Stimulated activated CD8-positive, alpha-beta memory T cell treated with anti-CD3 and anti-CD28 coated beads, Interleukin-15, amount 100 ng/mL, for 1 hour (primary cell): ENCODE data around the gene DTNB.
A peak's percentile ranks its signal among the peaks of the same experiment; 100 is the strongest.

ENCODE experiments used
- DNase-seq: peaks from one replicate; pipeline ENCODE4 v3.0.0-alpha.2; 2020; ENCODE audit warnings: low read depth

DTNB gene

GRCh38 chr2:25386971-25387875 lies 286.2 kb downstream of the DTNB start:
- no peak for DNase-seq

- no peak for DNase-seq
Observed at GRCh38 chr2:25385910-25386309, 287.5 kb downstream of the DTNB start.

GRCh38 chr2:25383806-25384205 lies 289.6 kb downstream of the DTNB start:
- no peak for DNase-seq

DNA sequence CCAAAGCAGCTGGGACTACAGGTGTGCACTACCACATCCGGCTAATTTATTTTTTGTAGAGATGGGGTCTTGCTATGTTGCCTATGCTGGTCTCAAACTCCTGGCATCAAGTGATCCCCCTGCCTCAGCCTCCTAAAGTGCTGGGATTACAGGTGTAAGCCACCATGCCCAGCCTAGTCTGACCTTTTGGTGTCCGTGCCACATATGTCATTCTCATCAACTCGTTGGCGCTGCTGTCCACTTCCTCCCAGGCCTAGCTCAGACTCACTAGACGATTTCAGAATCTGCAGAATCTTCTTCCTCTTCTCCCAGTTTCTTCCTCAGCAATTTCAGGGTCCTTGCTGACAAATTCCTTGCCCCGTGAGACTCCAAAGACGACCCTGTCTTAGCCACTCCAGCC lies 291.9 kb downstream of the DTNB start:
- DNase-seq, result no peak

GRCh38 chr2:25380586-25381375 lies 292.6 kb downstream of the DTNB start:
- DNase-seq, result no peak

- DNase-seq, result no peak
Observed at GRCh38 chr2:25380023-25380422, 293.4 kb downstream of the DTNB start.

GRCh38 chr2:25379535-25379934 lies 293.8 kb downstream of the DTNB start:
- DNase-seq, result no peak

DNA sequence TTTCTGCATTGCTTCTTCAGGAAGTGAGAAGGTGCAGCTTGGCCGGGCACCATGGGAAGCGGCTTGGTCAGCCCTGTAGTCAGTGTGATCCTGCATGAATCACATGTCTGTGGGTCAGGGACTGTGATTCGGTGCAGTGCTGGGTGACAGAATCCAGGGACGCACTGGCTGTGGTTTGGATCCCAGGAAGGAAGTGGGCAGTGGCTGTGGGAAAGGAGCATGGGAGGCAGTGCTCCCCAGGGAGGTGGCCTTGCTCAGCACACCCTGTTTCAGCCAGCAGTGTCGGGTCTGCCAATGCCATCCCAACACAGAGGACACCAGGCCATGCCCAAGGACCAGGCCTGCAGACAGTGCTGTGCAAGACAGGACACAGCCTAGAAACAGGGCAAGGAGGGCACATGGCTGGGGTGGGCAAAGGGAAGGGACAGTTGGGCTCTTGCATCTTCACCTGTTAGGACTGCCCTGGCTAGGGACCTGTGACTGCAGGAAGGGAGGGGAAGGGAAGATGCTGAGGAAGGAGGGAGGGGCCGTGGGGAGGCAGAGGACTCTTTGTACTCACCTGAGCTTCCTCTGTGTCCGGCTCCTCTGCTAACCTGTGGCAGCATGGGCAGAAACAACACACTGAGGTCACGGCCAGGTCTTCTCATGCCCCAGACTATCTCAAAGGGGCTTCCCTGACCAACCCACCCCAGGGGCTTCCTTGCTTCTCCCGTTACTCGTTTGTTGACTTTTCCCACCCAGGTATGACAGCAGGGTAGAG lies 294.5 kb downstream of the DTNB start:
- no peak for DNase-seq

DNA sequence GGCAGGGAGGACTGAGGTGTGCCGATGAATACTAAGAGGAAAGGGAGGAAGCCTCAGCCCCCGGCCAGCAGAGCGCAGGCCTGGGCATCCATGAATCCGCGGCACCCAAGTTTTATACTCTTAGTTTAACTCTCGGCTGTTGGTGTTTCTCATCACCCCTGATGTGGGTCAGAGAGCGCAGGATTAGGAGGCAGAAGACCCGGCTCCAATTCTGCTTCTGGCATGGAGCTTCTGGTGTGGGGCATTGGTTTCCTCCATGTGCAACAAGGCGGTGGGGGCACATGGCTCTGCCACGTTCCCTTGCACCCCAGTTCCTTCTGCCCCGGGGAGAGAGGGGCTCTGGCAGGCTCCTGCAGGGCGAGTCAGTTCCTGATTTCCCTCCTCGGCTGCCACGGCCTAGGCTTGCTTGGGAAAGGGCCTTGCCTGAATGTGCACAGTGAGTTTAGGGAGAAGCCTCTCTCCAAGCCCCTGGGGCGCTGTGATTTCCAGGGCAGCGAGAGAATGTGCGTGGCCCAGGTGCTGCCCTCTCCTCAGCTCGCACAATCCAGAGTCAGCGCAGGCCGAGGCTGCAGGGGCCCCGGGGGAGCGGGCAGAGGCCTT lies 295.5 kb downstream of the DTNB start:
- no peak for DNase-seq

DNA sequence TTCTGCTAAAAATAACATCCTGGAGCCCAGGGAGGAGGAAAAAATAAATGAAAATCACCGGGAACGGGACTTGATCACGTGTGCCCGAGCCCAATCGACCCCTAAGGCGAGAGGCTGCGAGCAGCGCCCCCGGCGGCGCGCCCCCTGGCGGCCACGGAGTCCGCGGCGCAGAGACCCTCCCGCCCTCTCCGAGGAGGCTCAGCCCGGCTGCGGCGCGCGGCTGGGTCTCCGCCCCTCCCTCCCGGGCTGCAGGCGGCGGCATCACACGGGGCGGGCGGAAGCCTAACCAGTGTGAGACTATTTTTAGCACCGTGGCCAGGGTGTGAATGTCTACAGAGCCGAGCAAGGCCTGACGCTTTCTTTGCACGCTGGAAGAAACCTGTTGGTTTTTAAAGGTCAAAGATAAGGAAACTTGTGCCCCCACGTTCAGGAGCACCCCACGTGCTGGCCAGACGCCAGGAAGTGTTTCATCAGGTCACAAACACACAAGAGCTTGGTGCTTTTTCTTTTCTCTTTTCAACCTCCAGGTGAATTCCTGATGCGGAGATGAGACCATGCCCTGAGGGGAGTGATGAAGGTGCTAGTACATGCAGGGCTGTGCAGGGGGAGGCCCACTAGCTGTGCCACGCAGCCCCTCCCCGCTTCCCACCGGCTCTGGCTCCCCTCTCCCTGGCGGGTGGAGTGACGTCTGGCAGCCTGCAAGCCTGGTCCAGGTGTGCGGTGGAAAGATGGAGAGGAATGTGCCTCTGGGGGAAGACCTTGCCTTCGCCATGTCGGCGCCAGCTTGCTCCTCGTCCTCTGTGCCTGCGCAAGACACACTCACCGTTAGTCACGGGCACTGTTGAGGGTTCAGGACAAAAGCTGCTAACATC lies 296.4 kb downstream of the DTNB start:
- peak; percentile 78 for DNase-seq

DNA sequence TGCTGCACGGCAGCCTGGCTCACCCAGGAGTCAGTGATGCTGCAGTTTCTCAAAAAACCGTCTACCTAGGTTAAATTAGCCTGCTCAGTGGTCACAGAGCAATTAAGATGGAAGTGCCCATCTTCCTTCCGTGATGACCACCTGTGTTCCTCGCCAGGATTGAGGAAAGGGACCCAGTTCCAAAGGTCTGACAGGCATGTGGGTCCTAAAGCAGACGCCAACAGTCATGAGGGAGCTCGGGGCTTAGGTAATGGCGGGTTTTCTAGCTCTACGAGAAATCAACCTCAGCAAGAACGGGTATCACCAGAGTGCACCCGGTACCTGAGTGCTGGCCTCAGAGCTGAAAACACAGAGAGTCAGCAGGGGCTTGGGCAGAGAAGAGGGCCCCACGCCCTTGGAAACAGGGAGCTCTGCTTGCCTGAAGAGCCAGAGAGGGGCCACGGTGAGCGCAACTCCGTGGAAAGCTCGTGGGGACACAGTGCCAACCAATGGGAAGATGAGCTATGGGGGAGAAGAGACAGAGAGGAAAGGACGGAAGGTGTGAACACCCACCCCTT lies 297.3 kb downstream of the DTNB start:
- no peak for DNase-seq

- DNase-seq, result no peak
Observed at GRCh38 chr2:25375371-25375988, 297.9 kb downstream of the DTNB start.

- no peak for DNase-seq
Observed at GRCh38 chr2:25374827-25375226, 298.6 kb downstream of the DTNB start.

GRCh38 chr2:25374411-25374810 lies 299.0 kb downstream of the DTNB start:
- DNase-seq, result no peak

- DNase-seq, result no peak
Observed at GRCh38 chr2:25373269-25373981, 300.0 kb downstream of the DTNB start.

- DNase-seq, result no peak
Observed at GRCh38 chr2:25372405-25373268, 300.7 kb downstream of the DTNB start.

DNA sequence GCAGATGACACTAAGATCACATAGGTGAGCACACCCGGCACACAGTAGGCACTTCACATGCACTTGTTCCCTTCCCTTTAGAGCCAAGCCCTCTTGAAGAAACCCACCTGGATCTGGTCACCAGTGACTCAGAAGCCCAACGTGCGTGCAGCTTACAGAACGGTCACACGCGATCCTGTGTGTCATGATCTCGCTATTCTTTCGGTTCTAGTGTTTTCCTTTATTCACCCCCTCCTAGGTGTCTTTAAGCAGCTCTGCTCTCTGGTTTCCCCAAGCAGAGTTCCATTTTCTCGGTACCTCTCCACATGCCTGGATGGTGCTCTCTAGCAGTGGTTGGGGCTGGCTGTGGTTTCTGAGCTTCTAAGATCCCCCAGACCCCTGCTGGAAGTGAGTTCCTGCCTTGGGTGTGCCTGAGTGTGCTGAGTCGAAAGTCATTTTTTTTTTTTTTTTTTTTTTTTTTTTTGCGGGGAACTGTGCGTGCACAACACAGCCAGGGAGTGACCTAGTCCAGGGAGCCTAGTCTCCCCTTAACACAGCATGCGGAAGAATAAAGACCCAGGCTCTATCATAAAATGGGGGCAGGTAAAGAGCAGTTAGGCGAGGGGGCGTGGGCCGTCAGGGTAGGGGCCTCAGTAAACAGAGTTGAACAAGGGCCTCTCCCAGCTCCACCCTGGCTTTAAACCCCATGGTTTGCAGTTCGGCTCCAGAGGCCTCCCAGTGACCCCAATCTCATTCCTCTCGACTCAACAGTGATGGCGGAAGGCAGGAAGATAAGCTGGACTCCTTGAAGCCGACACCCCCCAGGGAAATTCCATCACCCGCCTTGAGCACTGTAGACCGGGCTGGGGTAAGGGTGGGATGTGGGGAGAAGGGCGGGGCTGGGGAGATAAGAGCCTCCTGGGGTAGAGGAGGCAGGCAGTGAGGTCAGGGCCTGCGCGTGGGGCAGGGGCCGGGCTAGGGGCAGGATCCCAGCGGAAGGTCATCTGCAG lies 301.8 kb downstream of the DTNB start:
- no peak for DNase-seq
